Measurements from ENCODE around the gene SPR.

SPR gene

GRCh38 chr2:72933207-72933606, 46.0 kb downstream of the SPR start:
- no peak for DNase-seq

DNA sequence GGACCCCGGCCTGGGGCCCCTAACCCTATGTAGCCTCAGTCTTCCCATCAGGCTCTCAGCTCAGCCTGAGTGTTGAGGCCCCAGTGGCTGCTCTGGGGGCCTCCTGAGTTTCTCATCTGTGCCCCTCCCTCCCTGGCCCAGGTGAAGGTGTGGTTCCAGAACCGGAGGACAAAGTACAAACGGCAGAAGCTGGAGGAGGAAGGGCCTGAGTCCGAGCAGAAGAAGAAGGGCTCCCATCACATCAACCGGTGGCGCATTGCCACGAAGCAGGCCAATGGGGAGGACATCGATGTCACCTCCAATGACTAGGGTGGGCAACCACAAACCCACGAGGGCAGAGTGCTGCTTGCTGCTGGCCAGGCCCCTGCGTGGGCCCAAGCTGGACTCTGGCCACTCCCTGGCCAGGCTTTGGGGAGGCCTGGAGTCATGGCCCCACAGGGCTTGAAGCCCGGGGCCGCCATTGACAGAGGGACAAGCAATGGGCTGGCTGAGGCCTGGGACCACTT, 46.5 kb downstream of the SPR start:
- no peak for DNase-seq

DNA sequence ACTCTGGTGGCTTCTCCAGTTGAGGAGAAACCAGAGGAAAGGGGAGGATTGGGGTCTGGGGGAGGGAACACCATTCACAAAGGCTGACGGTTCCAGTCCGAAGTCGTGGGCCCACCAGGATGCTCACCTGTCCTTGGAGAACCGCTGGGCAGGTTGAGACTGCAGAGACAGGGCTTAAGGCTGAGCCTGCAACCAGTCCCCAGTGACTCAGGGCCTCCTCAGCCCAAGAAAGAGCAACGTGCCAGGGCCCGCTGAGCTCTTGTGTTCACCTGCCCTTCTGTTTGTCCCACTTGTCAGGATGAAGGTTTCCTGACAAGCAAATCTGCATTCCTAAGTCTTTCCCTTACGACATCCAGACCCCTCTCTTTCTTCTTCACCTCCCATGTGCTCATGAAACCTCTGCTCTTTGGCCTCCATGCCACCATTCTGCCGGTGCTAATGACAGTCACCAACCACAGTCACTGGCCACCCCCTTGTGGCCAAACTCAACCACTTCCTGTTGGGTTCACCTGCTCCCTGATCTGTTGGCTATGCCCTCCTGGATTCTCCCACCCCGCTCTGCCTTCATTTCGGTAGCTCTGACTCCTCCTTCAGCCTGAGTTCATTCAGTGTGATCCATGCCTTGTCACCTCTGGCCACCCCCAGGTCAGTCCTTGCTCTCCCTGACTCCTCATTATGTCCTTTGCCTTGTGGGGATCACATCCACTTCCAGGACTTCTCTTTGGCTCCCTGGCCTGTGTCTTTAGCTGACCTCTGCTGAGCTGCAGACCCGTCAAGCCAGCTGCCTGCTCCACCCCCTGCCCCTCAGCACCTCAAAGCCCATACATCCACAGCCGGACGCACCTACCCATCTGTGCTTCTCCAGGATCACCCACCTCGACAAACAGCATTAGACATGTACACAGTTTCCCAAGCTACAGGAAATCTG, 47.7 kb downstream of the SPR start:
- DNase-seq = peak; percentile 18

DNA sequence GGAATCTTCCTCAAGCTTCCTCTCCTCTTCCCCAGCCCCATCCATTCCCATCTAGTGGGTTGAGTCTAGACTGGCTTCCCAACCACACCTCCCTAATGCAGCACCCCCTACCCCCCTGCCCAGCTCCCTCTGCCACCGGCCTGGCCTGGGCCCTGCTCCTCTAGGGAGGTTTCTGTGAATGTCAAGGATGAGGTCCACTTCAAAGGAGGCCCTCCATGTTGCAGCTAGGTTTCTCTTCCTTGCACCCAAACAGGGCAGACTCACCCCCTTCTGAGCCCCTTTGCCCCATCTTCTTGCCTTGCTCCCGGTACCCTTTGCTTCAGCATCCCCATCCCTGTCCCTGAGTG, 48.4 kb downstream of the SPR start:
- no peak for DNase-seq

- no peak for DNase-seq
Observed at GRCh38 chr2:72936660-72937355, 49.6 kb downstream of the SPR start.

- DNase-seq = no peak
Observed at GRCh38 chr2:72937356-72937669, 50.1 kb downstream of the SPR start.

- no peak for DNase-seq
Observed at GRCh38 chr2:72938455-72938854, 51.2 kb downstream of the SPR start.

- DNase-seq = no peak
Observed at GRCh38 chr2:72940361-72940760, 53.2 kb downstream of the SPR start.

DNA sequence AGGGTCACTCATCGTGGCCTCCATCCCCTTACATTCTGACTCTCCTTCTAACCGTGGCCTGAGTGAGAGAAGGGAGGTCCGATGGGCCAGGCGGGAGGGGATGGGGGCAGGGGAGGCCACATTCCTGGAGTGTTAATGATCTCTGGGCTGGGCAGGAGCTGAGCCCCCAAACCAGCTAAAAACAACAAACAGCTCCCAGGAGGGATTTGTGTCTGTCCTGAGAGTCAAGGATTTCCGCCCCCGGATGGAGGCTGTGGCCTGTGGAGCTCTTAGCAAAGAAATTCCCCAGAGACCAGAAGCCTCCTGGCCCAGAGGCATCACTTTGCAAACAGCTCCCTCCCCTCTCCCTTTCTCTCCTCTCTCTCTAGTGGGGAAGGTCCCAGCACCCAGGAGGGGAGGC, 53.6 kb downstream of the SPR start:
- no peak for DNase-seq
